Measurements from ENCODE around the gene MAT1A. TPM values are rescaled to one million over a fixed set of nuclear protein-coding genes. Genes with fewer than 3 reads are reported as not detected.
A peak's percentile ranks its signal among the peaks of the same experiment; 100 is the strongest.
"Not testable (repeated sequence)": the region's sequence is repeated elsewhere in the genome, so short reads cannot be mapped to it uniquely, and the experiment has no call there.

MAT1A gene
- total RNA-seq, 1 experiment from 2014 or later, result 2.3 TPM

DNA sequence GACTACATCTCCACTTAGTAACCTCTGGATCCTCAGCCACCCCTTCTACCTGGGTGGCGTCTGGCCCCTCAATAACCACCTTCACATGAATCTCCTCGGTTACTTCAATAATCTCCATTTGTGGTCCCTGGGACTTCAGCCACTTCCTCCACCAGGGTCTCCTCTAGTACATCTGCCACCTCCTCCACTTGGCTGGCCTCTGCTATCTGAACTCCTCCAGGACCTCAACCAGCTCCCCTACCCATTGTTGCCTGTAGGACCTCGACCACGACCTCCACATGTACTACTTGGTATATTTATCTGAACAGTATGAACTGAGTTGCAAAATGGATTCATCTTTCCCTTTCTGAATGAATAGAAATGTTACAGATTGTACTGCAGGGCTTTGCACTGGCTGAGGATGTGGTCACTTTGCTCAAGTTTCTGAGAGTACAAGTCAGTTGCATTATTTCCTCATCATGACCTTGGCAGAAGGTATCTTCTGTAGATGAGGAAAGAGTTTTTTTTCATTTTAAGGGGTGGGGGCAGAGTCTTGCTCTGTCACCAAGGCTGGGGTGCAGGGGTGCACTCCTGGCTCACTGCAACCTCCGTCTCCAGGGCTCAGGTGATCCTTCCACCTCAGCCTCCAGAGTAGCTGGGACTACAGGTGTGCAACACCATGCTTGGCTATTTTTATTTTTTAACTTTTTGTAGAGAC is 36.0 kb downstream of the MAT1A start (continued):
- TF ChIP-seq PRDM15 (CRISPR knock-in tag; IDR thresholded peaks at IDR 0.05) (no peak), FOXP1 (CRISPR knock-in tag; IDR thresholded peaks at IDR 0.05; ENCODE audit: borderline replicate concordance) (no peak)

- no peak overlapping the region for H3K4me3 Mint-ChIP-seq
- H3K9me3 Mint-ChIP-seq, result peaks cover 7% of the 10 kb centered on the region; the same call in 1 of the 2 replicates
- H3K36me3 Mint-ChIP-seq, result no peaks in the 10 kb centered on the region
- POLR2A ChIA-PET, result no interaction called here
- no peak for DNase-seq (ENCODE audit: low spot score)
- peaks cover 20% of the 10 kb centered on the region for H3K27me3 Mint-ChIP-seq (ENCODE audit: low read depth)
- TF ChIP-seq, protein P1, sequence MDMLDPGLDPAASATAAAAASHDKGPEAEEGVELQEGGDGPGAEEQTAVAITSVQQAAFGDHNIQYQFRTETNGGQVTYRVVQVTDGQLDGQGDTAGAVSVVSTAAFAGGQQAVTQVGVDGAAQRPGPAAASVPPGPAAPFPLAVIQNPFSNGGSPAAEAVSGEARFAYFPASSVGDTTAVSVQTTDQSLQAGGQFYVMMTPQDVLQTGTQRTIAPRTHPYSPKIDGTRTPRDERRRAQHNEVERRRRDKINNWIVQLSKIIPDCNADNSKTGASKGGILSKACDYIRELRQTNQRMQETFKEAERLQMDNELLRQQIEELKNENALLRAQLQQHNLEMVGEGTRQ (CRISPR knock-in tag; IDR thresholded peaks at IDR 0.05), result no peak
- no peak for TF ChIP-seq ZNF396 (CRISPR knock-in tag; IDR thresholded peaks at IDR 0.05; ENCODE audit: borderline replicate concordance)
- no peak for TF ChIP-seq TEAD4 (CRISPR knock-in tag; IDR thresholded peaks at IDR 0.05)
- no peak for TF ChIP-seq ZNF425 (CRISPR knock-in tag; conservative IDR thresholded peaks at IDR 0.05)
- TF ChIP-seq ZNF671 (CRISPR knock-in tag; IDR thresholded peaks at IDR 0.05), result no peak
- TF ChIP-seq NR1H2 (CRISPR knock-in tag; IDR thresholded peaks at IDR 0.05), result no peak
- TF ChIP-seq PRDM15 (CRISPR knock-in tag; IDR thresholded peaks at IDR 0.05), result no peak
- TF ChIP-seq, protein P2, sequence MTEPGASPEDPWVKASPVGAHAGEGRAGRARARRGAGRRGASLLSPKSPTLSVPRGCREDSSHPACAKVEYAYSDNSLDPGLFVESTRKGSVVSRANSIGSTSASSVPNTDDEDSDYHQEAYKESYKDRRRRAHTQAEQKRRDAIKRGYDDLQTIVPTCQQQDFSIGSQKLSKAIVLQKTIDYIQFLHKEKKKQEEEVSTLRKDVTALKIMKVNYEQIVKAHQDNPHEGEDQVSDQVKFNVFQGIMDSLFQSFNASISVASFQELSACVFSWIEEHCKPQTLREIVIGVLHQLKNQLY (CRISPR knock-in tag; IDR thresholded peaks at IDR 0.05), result no peak
- CTCF ChIA-PET, result no interaction called here
- H3K27ac Mint-ChIP-seq, result no peak overlapping the region
- H3K4me1 Mint-ChIP-seq, result peaks cover 7% of the 10 kb centered on the region
- ATAC-seq, result no peak
Measured at GRCh38 chr10:80252296-80252887, 37.1 kb downstream of the MAT1A start.

- H3K27ac Mint-ChIP-seq; DNase-seq (ENCODE audit: low spot score); ATAC-seq; H3K9me3 Mint-ChIP-seq; POLR2A ChIA-PET; H3K4me3 Mint-ChIP-seq; H3K4me1 Mint-ChIP-seq; CTCF ChIA-PET; H3K36me3 Mint-ChIP-seq: not testable (repeated sequence)
- peaks cover 20% of the 10 kb centered on the region for H3K27me3 Mint-ChIP-seq (ENCODE audit: low read depth)
Measured at GRCh38 chr10:80251703-80252280, 37.7 kb downstream of the MAT1A start.

- H3K4me1 Mint-ChIP-seq; H3K36me3 Mint-ChIP-seq; POLR2A ChIA-PET; H3K4me3 Mint-ChIP-seq; DNase-seq (ENCODE audit: low spot score); H3K9me3 Mint-ChIP-seq; H3K27ac Mint-ChIP-seq; CTCF ChIA-PET: not testable (repeated sequence)
- peak; percentile 83 for ATAC-seq
- peaks cover 13% of the 10 kb centered on the region for H3K27me3 Mint-ChIP-seq (ENCODE audit: low read depth)
Measured at GRCh38 chr10:80250399-80250798, 39.1 kb downstream of the MAT1A start.

DNA sequence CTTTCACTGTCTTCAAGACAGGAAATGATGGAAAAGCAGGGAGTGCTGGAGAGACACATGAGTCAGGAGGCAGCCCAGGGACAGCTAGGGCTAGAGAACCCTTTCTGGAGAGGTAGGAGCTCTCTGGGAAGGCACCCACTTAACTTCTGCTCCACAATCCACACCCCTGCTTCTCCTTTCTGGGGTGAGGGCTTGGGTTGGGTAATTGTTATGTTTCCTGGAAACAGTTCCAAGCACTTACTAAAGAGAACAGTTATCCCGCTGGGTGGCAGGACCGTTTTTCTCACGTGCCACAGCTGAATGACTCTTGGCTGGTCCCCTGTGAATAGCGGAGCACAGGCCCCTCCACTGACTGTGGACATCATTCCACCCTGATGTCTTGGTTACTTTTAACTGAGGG is 39.6 kb downstream of the MAT1A start:
- H3K4me3 Mint-ChIP-seq, ATAC-seq, CTCF ChIA-PET: not testable (repeated sequence)

DNA sequence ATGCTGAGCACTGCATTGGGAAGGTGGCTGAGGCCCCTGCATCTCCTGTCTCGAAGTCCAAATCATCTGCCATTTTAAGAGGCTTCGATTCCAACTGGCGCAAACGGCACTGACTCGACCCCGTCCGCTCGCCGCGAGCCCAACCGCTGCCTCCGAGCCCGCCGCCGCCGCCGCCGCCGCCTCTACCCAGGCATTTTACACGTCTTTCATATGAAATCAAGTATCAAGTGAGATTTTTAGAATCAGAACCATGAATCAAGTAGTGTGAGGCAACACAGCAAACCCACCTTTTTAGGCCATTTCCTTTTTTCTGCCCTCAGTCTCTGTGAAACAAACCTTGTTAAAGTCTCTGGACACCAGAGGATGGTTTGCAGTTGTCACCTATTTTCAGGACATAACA is 41.8 kb downstream of the MAT1A start:
- H3K27ac Mint-ChIP-seq; H3K4me1 Mint-ChIP-seq; H3K4me3 Mint-ChIP-seq; ATAC-seq; H3K27me3 Mint-ChIP-seq (ENCODE audit: low read depth); POLR2A ChIA-PET; CTCF ChIA-PET; DNase-seq (ENCODE audit: low spot score); H3K36me3 Mint-ChIP-seq; H3K9me3 Mint-ChIP-seq: not testable (repeated sequence)

More for the DNA sequence above, 39.6 kb downstream of the MAT1A start:
- H3K27ac Mint-ChIP-seq; H3K4me1 Mint-ChIP-seq; POLR2A ChIA-PET; DNase-seq (ENCODE audit: low spot score); H3K9me3 Mint-ChIP-seq; H3K36me3 Mint-ChIP-seq: not testable (repeated sequence)
- peaks cover 13% of the 10 kb centered on the region for H3K27me3 Mint-ChIP-seq (ENCODE audit: low read depth)

Measured in WTC11 (cell line).